Neural cell (in vitro differentiated cells): ENCODE measurements around the gene DOHH. TPM values are rescaled to one million over a fixed set of nuclear protein-coding genes. Genes with fewer than 3 reads are reported as not detected.

ENCODE experiments used
- H2AFZ ChIP-seq: fragments of 200-600, 300-800 bp; sonication (generic), shearing (Covaris generic); 2 replicates; pipeline ENCODE4 v1.6.0; 2014; ENCODE audit warnings: low read depth, mild to moderate bottlenecking, antibody characterized with exemption, low read length, moderate library complexity
- H3F3A ChIP-seq: fragments of 200-600 bp; shearing (Covaris generic); 2 replicates; pipeline ENCODE4 v1.6.1; 2016; ENCODE audit warnings: mild to moderate bottlenecking, moderate library complexity, mixed read lengths, antibody characterized with exemption, low read length; ENCODE audit not compliant: insufficient read depth, poor library complexity, severe bottlenecking
- H3K27ac ChIP-seq: fragments of 200-600, 300-800 bp; sonication (generic), shearing (Covaris generic); 2 replicates; pipeline ENCODE4 v1.5.1; 2014; ENCODE audit warnings: mild to moderate bottlenecking, low read length, moderate library complexity
- H3K27me3 ChIP-seq: fragments of 300-800, 200-600 bp; sonication (generic), shearing (Covaris generic); 2 replicates; pipeline ENCODE4 v1.6.0; 2014; ENCODE audit warnings: mild to moderate bottlenecking, low read depth, low read length, moderate library complexity; ENCODE audit not compliant: insufficient read depth
- H3K36me3 ChIP-seq: fragments of 300-800, 200-600 bp; sonication (generic), shearing (Covaris generic); 2 replicates; pipeline ENCODE4 v1.5.1; 2014; ENCODE audit warnings: mild to moderate bottlenecking, antibody characterized with exemption, low read length, moderate library complexity; ENCODE audit not compliant: insufficient read depth
- H3K4me2 ChIP-seq: fragments of 300-800, 200-600 bp; sonication (generic), shearing (Covaris generic); 2 replicates; pipeline ENCODE4 v1.6.0; 2014; ENCODE audit warnings: mild to moderate bottlenecking, low read length
- H3K4me3 ChIP-seq: fragments of 300-800, 200-600 bp; sonication (generic), shearing (Covaris generic); 2 replicates; pipeline ENCODE4 v1.5.1; 2014; ENCODE audit warnings: mild to moderate bottlenecking, low read length, moderate library complexity
- H3K79me2 ChIP-seq: fragments of 200-600 bp; shearing (Covaris generic); replicated peaks from 2 replicates; pipeline ENCODE4 v1.6.0; 2014; ENCODE audit warnings: mild to moderate bottlenecking, low read length, moderate library complexity; ENCODE audit not compliant: insufficient read depth
- H3K9ac ChIP-seq: fragments of 300-800, 200-600 bp; sonication (generic), shearing (Covaris generic); 2 replicates; pipeline ENCODE4 v1.6.1; 2016; ENCODE audit warnings: mild to moderate bottlenecking, low read length, mixed read lengths
- H3K9me2 ChIP-seq: fragments of 200-600 bp; shearing (Covaris generic); 2 replicates; pipeline ENCODE4 v1.6.1; 2016; ENCODE audit warnings: mild to moderate bottlenecking, low read length, mixed read lengths; ENCODE audit not compliant: insufficient read depth
- H3K9me3 ChIP-seq: fragments of 200-600, 300-800 bp; sonication (generic), shearing (Covaris generic); 2 replicates; pipeline ENCODE4 v1.6.1; 2016; ENCODE audit warnings: mild to moderate bottlenecking, mixed run types, low read length, moderate library complexity, mixed read lengths
- H4K20me1 ChIP-seq: fragments of 200-600 bp; shearing (Covaris generic); 2 replicates; pipeline ENCODE4 v1.6.1; 2016; ENCODE audit warnings: mild to moderate bottlenecking, mixed run types; ENCODE audit not compliant: insufficient read depth
- CTCF ChIP-seq: fragments of 450-650 bp; IDR thresholded peaks from 2 replicates; pipeline ENCODE4 v1.5.1; 2014; ENCODE audit warnings: antibody characterized with exemption, mild to moderate bottlenecking, moderate library complexity; ENCODE audit not compliant: poor library complexity, severe bottlenecking
- EP300 ChIP-seq: fragments of 450-650 bp; conservative IDR thresholded peaks from 2 replicates; pipeline ENCODE4 v1.6.1; 2014; ENCODE audit warnings: antibody characterized with exemption, mild to moderate bottlenecking, moderate library complexity; ENCODE audit not compliant: poor library complexity, severe bottlenecking
- EZH2 ChIP-seq: fragments of 200-600, 300-800 bp; shearing (Covaris generic), sonication (generic); IDR thresholded peaks from 2 replicates; pipeline ENCODE4 v1.6.1; 2014; ENCODE audit warnings: antibody characterized with exemption, low read length, borderline replicate concordance, mild to moderate bottlenecking; ENCODE audit not compliant: insufficient read depth, poor library complexity, severe bottlenecking
- MXI1 ChIP-seq: fragments of 450-650 bp; conservative IDR thresholded peaks from 2 replicates; pipeline ENCODE4 v1.6.1; 2014; ENCODE audit warnings: antibody characterized with exemption, mild to moderate bottlenecking; ENCODE audit not compliant: poor library complexity, severe bottlenecking
- POLR2AphosphoS5 ChIP-seq: IDR thresholded peaks from 2 replicates; pipeline ENCODE4 v1.6.1; 2012
- RAD21 ChIP-seq: fragments of 450-650 bp; conservative IDR thresholded peaks from 2 replicates; pipeline ENCODE4 v1.6.1; 2014; ENCODE audit warnings: antibody characterized with exemption, mild to moderate bottlenecking, moderate library complexity
- REST ChIP-seq: IDR thresholded peaks from 2 replicates; pipeline ENCODE4 v1.6.1; 2012; ENCODE audit warnings: borderline replicate concordance
- SMC3 ChIP-seq: fragments of 450-650 bp; conservative IDR thresholded peaks from 2 replicates; pipeline ENCODE4 v1.6.1; 2014; ENCODE audit warnings: antibody characterized with exemption, mild to moderate bottlenecking, moderate library complexity; ENCODE audit not compliant: poor library complexity
- TAF1 ChIP-seq: IDR thresholded peaks from 2 replicates; pipeline ENCODE4 v1.6.1; 2012; ENCODE audit warnings: low read depth
- polyA plus RNA-seq: library from polyadenylated mRNA; depleted of rRNA; stranded (reverse); fragments of >200 nt; gene quantifications from 2 replicates; pipeline ENCODE4 v1.2.3, GENCODE V29; 2014

The DOHH gene
- polyA plus RNA-seq, 1 donor from 2014 or later = 20.3 TPM

DNA sequence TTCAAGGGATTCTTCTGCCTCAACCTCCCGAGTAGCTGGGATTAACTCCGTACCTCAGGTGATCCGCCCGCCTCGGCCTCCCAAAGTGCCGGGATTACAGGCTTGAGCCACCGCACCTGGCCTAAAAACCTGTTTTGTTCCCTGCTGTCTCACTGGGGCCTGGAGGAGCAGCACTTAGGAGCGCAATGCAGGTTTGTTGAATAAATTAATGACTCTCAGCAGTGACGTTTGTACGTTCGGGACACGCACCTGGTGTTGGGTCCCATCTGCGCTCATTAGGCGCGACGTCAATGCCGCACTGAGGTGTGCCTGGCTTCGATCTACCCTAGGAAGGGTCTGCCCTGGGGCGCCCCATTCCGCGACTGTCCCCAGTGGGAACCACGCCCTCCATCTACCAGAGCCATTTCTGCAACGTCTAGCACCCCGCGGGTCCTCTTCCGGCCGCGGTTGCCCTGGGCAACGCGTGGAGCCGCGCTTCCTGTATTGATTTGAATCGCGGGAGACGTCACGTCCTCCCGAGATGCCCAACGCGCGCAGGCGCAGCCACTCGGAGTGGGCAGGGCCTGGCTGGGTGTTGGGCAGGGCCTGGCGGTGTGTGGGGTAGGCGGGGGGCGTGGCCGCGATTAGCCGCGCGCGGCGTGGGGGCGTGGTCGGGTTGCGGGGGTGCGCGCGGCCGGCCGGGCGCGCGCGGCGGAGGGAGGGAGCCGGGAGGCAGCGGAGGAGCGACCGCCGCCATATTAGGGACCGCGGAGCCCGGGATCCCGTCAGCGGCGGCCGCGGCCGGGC, 5.3 kb upstream of the DOHH start, which contains the start of gene FZR1:
Gene FZR1, plus strand, starts transcription at position 714 of the 786 bp plus-strand sequence. CDS start 16,679 bp downstream, outside the sequence.
- Histone ChIP-seq H2AFZ (peak within 1 kb of the TSS; percentile 98), H3K4me3 (peak within 1 kb of the TSS; percentile 95), H4K20me1 (peaks cover 6% of the 10 kb centered on the region), H3K27ac (peak within 1 kb of the TSS; percentile 95), H3K9me3 (no peaks in the 10 kb centered on the region), H3K9me2 (no peaks in the 10 kb centered on the region), H3K79me2 (peaks cover 37% of the 10 kb centered on the region), H3K27me3 (no peaks in the 10 kb centered on the region), H3K9ac (peak within 1 kb of the TSS; percentile 94), H3K36me3 (no peaks in the 10 kb centered on the region), H3F3A (no peaks in the 10 kb centered on the region), H3K4me2 (peak within 1 kb of the TSS; percentile 80)
- TF ChIP-seq RAD21 (no peak), REST (peak; percentile 75), CTCF (peak; percentile 54), EP300 (peak; percentile 85), TAF1 (peak; percentile 40), POLR2AphosphoS5 (peak; percentile 93), EZH2 (no peak), SMC3 (no peak), MXI1 (peak; percentile 92)

DNA sequence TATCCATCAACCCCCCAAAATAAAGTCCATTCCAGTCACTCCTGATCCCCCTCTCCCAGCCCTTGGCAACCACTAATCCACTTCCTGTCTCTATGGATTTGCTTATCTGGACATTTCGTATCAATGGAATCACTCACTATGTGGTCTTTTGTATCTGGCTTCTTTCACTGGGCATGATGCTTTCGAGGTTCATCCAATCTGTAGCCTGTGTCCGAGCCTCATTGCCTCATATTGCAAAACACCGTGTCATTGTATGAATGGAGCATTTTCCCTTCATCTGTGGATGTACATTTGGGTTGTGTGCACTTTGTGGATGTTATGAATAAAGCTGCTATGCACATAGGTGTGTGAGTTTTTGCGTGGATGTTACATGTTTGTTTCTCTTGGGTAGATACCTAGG, 4.3 kb upstream of the DOHH start:
- H2AFZ ChIP-seq = no peak overlapping the region
- no peak for TF ChIP-seq POLR2AphosphoS5
- no peak for TF ChIP-seq EP300
- H3K9me2 ChIP-seq = no peaks in the 10 kb centered on the region
- H3K9ac ChIP-seq = no peak overlapping the region
- H3K9me3 ChIP-seq = no peaks in the 10 kb centered on the region
- no peaks in the 10 kb centered on the region for H3K27me3 ChIP-seq
- H3K36me3 ChIP-seq = no peaks in the 10 kb centered on the region
- no peak overlapping the region for H3K4me2 ChIP-seq
- H4K20me1 ChIP-seq = no peaks in the 10 kb centered on the region
- H3F3A ChIP-seq = no peaks in the 10 kb centered on the region
- no peak overlapping the region for H3K4me3 ChIP-seq
- H3K79me2 ChIP-seq = peaks cover 38% of the 10 kb centered on the region
- H3K27ac ChIP-seq = peak overlapping the region; percentile 95
